GM21390 (cell line): Measurements from ENCODE around the gene PIP4K2A.

Experiments
- ATAC-seq: cut with Tn5 transposase; IDR thresholded peaks from one replicate; pipeline ENCODE4 v1.9.1; 2021; ENCODE audit not compliant: unreplicated experiment

Gene PIP4K2A

DNA sequence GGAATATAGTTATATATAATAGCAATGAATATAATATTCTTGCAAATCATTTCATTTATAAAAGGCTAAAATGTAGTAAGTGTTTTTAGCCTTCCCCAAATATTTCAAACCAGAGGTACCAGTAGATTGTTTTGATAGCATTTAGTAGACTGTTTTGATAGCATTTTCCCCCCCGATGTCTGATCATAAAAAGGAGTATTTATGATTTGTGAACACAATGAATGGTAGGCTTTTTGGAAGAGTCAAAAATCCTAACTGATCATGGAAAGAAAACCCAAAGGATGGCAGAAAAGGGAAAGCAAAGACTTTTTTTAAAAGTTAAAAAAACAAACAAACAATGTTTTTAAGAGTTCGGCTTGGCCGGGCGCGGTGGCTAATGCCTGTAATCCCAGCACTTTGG, 152.5 kb downstream of the PIP4K2A start:
- ATAC-seq: no peak

DNA sequence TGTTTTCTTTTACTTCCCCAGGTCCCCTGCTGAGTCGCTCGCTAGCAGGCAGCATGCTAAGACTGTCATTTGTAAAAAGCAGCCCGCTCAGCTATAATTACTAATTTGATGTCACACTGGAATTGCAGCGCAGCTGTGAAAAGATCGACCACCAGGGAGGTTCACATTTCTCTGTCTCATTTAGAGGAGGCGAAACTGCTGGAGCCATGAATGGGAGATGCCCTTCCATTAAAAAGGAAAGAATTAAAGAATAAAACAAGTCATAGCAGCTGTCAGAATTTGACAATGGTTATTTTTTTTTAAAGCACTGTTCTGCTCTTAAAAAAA, 153.5 kb downstream of the PIP4K2A start:
- ATAC-seq: no peak

DNA sequence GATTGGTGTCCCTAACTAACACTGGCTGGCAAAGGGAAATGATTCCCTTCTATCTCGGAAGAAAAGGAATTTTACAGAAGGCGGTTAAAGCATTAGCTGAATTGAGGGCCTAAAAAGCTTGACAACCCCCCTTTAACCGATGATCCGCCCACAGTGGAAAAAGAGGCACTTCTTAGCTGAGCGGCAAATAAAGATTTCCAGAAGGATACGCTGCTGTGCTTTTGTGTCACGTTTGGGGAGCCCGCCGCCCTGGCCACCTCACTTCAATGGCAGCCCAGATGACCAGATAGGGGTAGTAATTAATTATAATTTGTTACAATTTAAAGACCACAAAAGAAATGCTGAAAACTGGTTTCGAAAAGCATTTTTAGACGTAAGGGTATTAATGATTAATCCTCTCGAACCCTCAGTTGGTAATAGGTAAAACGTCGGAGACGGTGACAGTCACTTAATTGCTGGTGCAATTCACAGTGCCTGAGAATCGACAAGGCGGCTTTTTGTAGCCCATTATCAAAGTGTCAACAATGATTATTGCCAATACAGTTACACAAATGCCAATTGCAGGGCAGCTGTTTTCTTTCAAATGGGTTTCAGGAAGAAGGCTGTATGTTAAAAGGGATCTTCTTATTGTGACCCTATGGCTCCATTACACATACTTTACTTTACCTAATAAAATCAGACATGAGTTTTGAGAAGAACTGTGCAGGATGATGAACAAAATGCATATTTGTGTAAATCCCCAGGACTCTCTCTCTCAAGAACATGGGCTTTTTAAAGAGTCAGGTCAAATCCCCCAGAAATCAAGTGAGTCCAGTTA, 154.1 kb downstream of the PIP4K2A start:
- ATAC-seq: no peak

- no peak for ATAC-seq
Observed at GRCh38 chr10:22557321-22557720, 157.1 kb downstream of the PIP4K2A start.

DNA sequence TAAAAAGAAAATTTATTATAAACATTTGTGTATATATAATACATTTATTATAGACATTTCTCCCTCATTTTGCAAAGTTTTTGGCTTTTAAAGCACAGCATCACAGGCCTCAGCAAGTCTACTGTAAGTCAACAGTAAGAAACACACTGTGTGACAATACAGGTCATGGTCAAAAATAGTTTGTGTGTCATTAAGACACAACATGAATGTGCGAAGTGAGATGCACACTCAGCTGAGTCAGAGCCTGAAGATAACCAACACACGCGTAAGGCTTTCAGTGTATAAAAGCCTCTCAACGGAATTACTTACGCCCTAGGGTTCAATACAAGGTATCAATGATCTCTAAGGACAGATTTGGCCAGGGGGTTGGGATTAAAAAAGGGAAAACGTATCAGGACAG, 157.6 kb downstream of the PIP4K2A start:
- ATAC-seq: no peak

DNA sequence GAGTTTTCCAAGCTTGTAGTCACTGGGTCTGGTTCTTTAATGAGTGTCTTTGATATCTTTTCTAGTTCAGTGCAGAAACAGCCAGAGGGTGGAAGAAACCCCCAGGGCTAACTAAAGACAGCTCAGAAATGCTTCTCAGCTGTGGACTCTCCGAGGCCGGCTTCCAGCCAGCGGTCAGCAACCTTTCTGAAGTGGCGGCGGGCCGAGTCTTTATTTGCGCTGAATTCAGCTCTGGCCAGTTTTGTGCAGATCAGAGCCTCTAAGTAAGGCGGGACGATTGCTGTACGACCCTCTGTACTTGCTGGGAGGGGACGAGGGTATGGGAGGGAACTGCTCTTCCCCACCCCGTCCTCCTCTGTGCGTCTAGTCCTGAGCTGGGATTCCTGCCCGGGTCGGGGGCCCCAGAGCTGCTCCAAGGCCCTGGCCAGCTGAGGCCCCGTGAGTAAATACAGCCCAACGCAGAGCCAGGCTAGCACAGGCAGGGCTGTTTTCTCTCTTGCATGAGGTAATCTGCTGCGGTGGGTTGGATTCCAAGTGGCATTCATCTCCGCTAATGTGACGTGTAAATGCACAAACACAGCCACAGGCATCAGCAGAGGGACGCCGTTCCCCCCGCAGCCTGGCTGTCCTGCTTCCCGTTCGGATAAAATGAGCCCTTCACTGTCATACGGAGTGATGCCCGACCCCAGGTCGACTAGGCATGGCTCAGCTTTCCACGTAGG, 159.8 kb downstream of the PIP4K2A start:
- no peak for ATAC-seq

- ATAC-seq: no peak
Observed at GRCh38 chr10:22553452-22553995, 160.9 kb downstream of the PIP4K2A start.

GRCh38 chr10:22552888-22553378, 161.4 kb downstream of the PIP4K2A start:
- no peak for ATAC-seq

GRCh38 chr10:22551681-22552365, 162.6 kb downstream of the PIP4K2A start:
- no peak for ATAC-seq

DNA sequence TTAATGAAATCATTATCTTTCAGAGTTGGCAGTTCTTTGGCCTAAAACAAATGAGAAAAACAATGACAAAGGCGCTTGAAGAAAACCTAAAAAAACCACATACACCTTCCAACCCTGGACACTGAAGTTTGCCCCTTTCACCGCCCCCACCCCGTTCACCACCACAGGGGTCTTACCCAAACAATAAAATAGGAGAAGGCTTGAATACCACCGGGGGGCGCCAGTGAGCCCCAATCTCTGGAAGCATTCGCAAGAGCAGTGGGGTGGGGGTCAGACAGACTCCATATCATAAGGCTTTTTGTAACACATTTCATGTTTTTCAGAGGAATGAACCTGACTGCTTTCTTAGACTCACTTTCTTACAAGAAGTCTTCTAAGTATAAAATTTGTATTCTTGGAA, 163.6 kb downstream of the PIP4K2A start:
- ATAC-seq: no peak

DNA sequence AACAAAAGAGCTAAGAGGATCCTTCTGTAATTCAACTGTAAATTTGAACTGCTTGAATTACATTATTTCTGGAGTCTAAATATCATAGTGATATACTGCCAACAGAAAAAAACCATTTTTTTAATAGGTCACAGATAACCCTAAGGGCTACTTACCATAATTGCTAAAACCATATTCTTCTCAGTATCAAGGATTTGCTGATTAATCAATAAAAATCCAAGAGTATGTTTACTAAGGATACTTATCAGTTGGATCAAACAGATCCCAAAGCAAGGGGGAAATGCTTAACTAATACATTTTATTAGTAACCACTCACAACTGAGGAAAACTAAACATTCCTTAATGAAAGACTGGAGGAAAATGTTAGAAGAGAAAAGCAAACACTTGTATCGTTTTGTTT, 166.0 kb downstream of the PIP4K2A start:
- no peak for ATAC-seq

- no peak for ATAC-seq
Observed at GRCh38 chr10:22545643-22546042, 168.7 kb downstream of the PIP4K2A start.

GRCh38 chr10:22544325-22545068, 169.9 kb downstream of the PIP4K2A start:
- no peak for ATAC-seq

DNA sequence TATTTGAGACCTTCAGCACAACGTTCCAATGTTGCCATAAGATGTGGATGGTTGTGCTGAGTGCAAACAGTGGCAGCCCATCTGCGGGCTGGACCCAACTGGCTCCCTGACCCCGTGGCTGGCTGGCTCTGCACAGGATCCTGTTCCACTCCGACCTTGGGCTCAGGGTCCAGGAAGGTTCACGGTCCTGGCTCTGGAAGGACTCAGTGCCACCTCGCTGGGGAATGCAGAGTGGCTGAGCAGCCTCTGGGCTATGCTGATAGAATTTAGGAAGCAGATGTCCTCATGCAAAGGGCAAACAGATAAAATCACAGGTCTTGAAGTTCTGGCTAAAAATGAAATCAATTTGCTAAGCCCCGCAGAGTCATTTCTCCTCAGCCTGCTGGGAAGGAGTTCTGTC, 171.6 kb downstream of the PIP4K2A start:
- ATAC-seq: no peak

DNA sequence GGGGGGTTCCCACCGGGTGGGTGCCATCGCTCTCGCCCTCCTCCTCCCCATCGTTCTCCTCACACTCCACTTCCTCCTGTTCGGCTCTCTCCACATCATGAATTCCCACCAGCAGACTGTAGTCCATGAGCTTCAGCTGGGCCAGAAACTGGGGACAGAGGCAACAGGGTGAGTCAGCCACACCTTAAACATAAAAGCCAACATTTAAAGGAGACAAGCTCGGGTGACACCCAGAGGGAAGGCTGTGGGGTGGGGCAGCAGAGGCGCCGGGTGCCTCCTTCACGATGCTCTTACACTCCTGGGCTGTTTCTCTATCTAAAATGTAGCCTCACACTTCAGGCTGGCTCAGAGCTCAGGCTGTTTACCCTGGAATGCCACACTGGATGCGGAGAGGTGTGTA, 172.5 kb downstream of the PIP4K2A start:
- no peak for ATAC-seq

GRCh38 chr10:22539579-22540298, 174.6 kb downstream of the PIP4K2A start:
- ATAC-seq: no peak

- no peak for ATAC-seq
Observed at GRCh38 chr10:22537810-22538209, 176.6 kb downstream of the PIP4K2A start.

- no peak for ATAC-seq
Observed at GRCh38 chr10:22536620-22537019, 177.8 kb downstream of the PIP4K2A start.

- ATAC-seq: no peak
Observed at GRCh38 chr10:22534849-22535604, 179.4 kb downstream of the PIP4K2A start.
